Small intestine (tissue), 16 donors: Measurements from ENCODE around the gene SGSM1. TPM values are rescaled to one million over a fixed set of nuclear protein-coding genes. Genes with fewer than 3 reads are reported as not detected.

Experiments
- DNase-seq, 2 donors: peaks; one replicate each; pipeline versions ENCODE4 v3.0.0 to v3.0.0-alpha.2; 2013
- FAIRE-seq: peaks from 2 replicates; lab custom pipeline; 2012; peaks lifted over from hg19 to GRCh38; lab: Jason Lieb, UNC
- H3K27ac ChIP-seq, 3 donors: one replicate each; pipeline ENCODE4 v1.5.1; 2013; ENCODE audit warnings: low read length in 2 of 3, mild to moderate bottlenecking in 2 of 3, control low read depth in 1 of 3, inconsistent platforms in 1 of 3, low read depth in 1 of 3, moderate library complexity in 1 of 3
- H3K27me3 ChIP-seq, 3 donors: one replicate each; pipeline ENCODE4 v1.6.1; 2013; ENCODE audit warnings: low read length in 3 of 3, inconsistent platforms in 1 of 3; ENCODE audit not compliant: control insufficient read depth in 3 of 3, insufficient read depth in 3 of 3
- H3K36me3 ChIP-seq, 3 donors: one replicate each; pipeline ENCODE4 v1.6.1; 2013; ENCODE audit warnings: low read length in 3 of 3, inconsistent platforms in 1 of 3, low read depth in 1 of 3, mild to moderate bottlenecking in 1 of 3, moderate library complexity in 1 of 3; ENCODE audit not compliant: control insufficient read depth in 3 of 3, insufficient read depth in 2 of 3
- H3K4me1 ChIP-seq, 3 donors: one replicate each; pipeline ENCODE4 v1.6.1; 2013; ENCODE audit warnings: low read length in 2 of 3, inconsistent platforms in 1 of 3, low read depth in 1 of 3, mild to moderate bottlenecking in 1 of 3, moderate library complexity in 1 of 3; ENCODE audit not compliant: control insufficient read depth in 3 of 3, insufficient read depth in 2 of 3
- H3K4me3 ChIP-seq, 3 donors: one replicate each; pipeline ENCODE4 v1.5.1; 2013; ENCODE audit warnings: low read length in 3 of 3, control low read depth in 1 of 3, inconsistent platforms in 1 of 3, low read depth in 1 of 3, mild to moderate bottlenecking in 1 of 3, moderate library complexity in 1 of 3
- H3K9me3 ChIP-seq, 2 donors: one replicate each; pipeline ENCODE4 v1.6.1; 2013; ENCODE audit warnings: low read depth in 1 of 2, low read length in 1 of 2; ENCODE audit not compliant: control insufficient read depth in 2 of 2, insufficient read depth in 1 of 2
- WGBS, 3 donors: extraction: QIAGEN DNeasy Blood & Tissue Kit; methylation state at CpG; one replicate each; pipeline ENCODE4 v1.1.7; 2013; 5-methylcytosine and 5-hydroxymethylcytosine counted together
- long read RNA-seq, 10 donors: transcript quantifications; one replicate each; lab custom pipeline, GENCODE V29; 2026
- polyA plus RNA-seq, 4 donors: library from polyadenylated mRNA; stranded (reverse) in 3 of 4; unstranded in 1 of 4; fragments of 200-250 nt in 3 of 4; fragments of 120-200 nt in 1 of 4; gene quantifications; one replicate each; pipeline versions ENCODE4 v1.2.1 to v1.2.3, GENCODE V29; 2013
- donor health status: healthy with polysubstance abuse.
- donor health status: control.
- donor health status: control.
- donor health status: Bipolar disorder and iron deficiency.
- donor health status: healthy.

The SGSM1 gene
- polyA plus RNA-seq = 10 to 100 TPM in 1 of 4 donors, 1 to 10 TPM in 1, under 1 TPM in 1, not detected in 1; 0.27 to 11.0 (median 2.2) TPM
- long read RNA-seq, donor 1 = 0 reads
- long read RNA-seq, donor 2 = 0 reads
- long read RNA-seq, donor 3 = 0 reads
- long read RNA-seq, donor 4, full-length matches to known transcripts = 1 of 1 reads
- long read RNA-seq, donor 4, partial matches to known transcripts = 0 of 1 reads
- long read RNA-seq, donor 4, other reads (novel, unspliced or antisense) = 0 of 1 reads
- long read RNA-seq, donor 5 = 0 reads
- long read RNA-seq, donor 6 = 0 reads
- long read RNA-seq, donor 7 = 0 reads
- long read RNA-seq, donor 8 = 0 reads
- long read RNA-seq, donor 9 = 0 reads
- long read RNA-seq, donor 10 = 0 reads

GRCh38 chr22:24805790-24806662 is at the start of gene SGSM1:
Gene SGSM1, plus strand, starts transcription at chr22:24806211. Its CDS starts 115 bp downstream, at chr22:24806326.
- DNase-seq = peak; percentile 76 to 94
- H3K9me3 ChIP-seq = no peaks in the 10 kb centered on the region
- peaks cover 0 to 4% (median 0%) of the 10 kb centered on the region in 3 donors for H3K36me3 ChIP-seq
- FAIRE-seq = no peak
- H3K27me3 ChIP-seq = no peaks in the 10 kb centered on the region
- H3K4me3 ChIP-seq = peak within 1 kb of the TSS; percentile 36 to 71 (median 38)
- peaks cover 0 to 23% (median 0%) of the 10 kb centered on the region in 3 donors for H3K4me1 ChIP-seq
- H3K27ac ChIP-seq = peak within 1 kb of the TSS in 2 of 3 donors; percentile 45 to 67
- 2 to 5% (median 3%) methylated on average over 34 to 80 of the region's 80 CpGs for WGBS, 3 donors

- H3K9me3 ChIP-seq = no peaks in the 10 kb centered on the region
- H3K36me3 ChIP-seq = no peaks in the 10 kb centered on the region
- 58 to 61% (median 61%) methylated on average over 12 of the region's 12 CpGs for WGBS, 3 donors
- H3K27ac ChIP-seq = no peak overlapping the region
- no peaks in the 10 kb centered on the region for H3K27me3 ChIP-seq
- DNase-seq (peak; percentile 58 to 69), FAIRE-seq (no peak)
- no peaks in the 10 kb centered on the region for H3K4me1 ChIP-seq
- H3K4me3 ChIP-seq = no peak overlapping the region
Observed at GRCh38 chr22:24758164-24758799, 47.7 kb upstream of the SGSM1 start.

- FAIRE-seq (no peak), DNase-seq (no peak)
- WGBS, 3 donors = 64 to 77% (median 75%) methylated on average over 6 of the region's 6 CpGs
- Histone ChIP-seq H3K27ac (no peak overlapping the region), H3K4me3 (no peak overlapping the region), H3K4me1 (no peaks in the 10 kb centered on the region), H3K27me3 (peaks cover 0 to 8% (median 3%) of the 10 kb centered on the region in 3 donors), H3K9me3 (no peaks in the 10 kb centered on the region), H3K36me3 (no peaks in the 10 kb centered on the region)
Observed at GRCh38 chr22:24759765-24760164, 46.2 kb upstream of the SGSM1 start.

- peaks cover 0 to 8% (median 3%) of the 10 kb centered on the region in 3 donors for H3K27me3 ChIP-seq
- no peaks in the 10 kb centered on the region for H3K4me1 ChIP-seq
- no peak overlapping the region for H3K4me3 ChIP-seq
- DNase-seq (no peak), FAIRE-seq (no peak)
- no peaks in the 10 kb centered on the region for H3K9me3 ChIP-seq
- H3K27ac ChIP-seq = no peak overlapping the region
- H3K36me3 ChIP-seq = no peaks in the 10 kb centered on the region
- WGBS, 3 donors = 75 to 77% (median 75%) methylated on average over 6 of the region's 7 CpGs
Observed at GRCh38 chr22:24760708-24761306, 45.2 kb upstream of the SGSM1 start.

GRCh38 chr22:24761888-24762675 is 43.9 kb upstream of the SGSM1 start:
- FAIRE-seq = no peak
- H3K9me3 ChIP-seq = no peaks in the 10 kb centered on the region
- no peak overlapping the region for H3K27ac ChIP-seq
- no peaks in the 10 kb centered on the region for H3K36me3 ChIP-seq
- no peaks in the 10 kb centered on the region for H3K4me1 ChIP-seq
- DNase-seq = no peak
- no peak overlapping the region for H3K4me3 ChIP-seq
- WGBS, 3 donors = 84 to 90% (median 89%) methylated on average over 10 of the region's 10 CpGs
- H3K27me3 ChIP-seq = peaks cover 0 to 8% (median 3%) of the 10 kb centered on the region in 3 donors

GRCh38 chr22:24763872-24764485 is 42.0 kb upstream of the SGSM1 start:
- Histone ChIP-seq H3K36me3 (no peaks in the 10 kb centered on the region), H3K27me3 (peaks cover 0 to 8% (median 3%) of the 10 kb centered on the region in 3 donors), H3K4me3 (no peak overlapping the region), H3K27ac (no peak overlapping the region), H3K4me1 (no peaks in the 10 kb centered on the region), H3K9me3 (no peaks in the 10 kb centered on the region)
- no peak for DNase-seq
- no peak for FAIRE-seq
- WGBS, 3 donors = 77 to 81% (median 80%) methylated on average over 38 of the region's 38 CpGs

GRCh38 chr22:24765166-24765565 is 40.8 kb upstream of the SGSM1 start:
- WGBS, 3 donors = 44 to 59% (median 53%) methylated on average over 5 of the region's 5 CpGs
- no peak for DNase-seq
- peaks cover 0 to 8% (median 3%) of the 10 kb centered on the region in 3 donors for H3K27me3 ChIP-seq
- no peak overlapping the region for H3K27ac ChIP-seq
- H3K4me1 ChIP-seq = no peaks in the 10 kb centered on the region
- no peaks in the 10 kb centered on the region for H3K36me3 ChIP-seq
- H3K4me3 ChIP-seq = no peak overlapping the region
- FAIRE-seq = no peak
- H3K9me3 ChIP-seq = no peaks in the 10 kb centered on the region
